Measurements from ENCODE around the gene PSTK. TPM values are rescaled to one million over a fixed set of nuclear protein-coding genes. Genes with fewer than 3 reads are reported as not detected.

The PSTK gene
- total RNA-seq, 1 donor from 2014 or later, result 6.1 TPM

- no peaks in the 10 kb centered on the region for H3K4me1 Mint-ChIP-seq (ENCODE audit: unreplicated experiment)
- DNase-seq (ENCODE audit: extremely low spot score, unreplicated experiment), result no peak
- H3K36me3 Mint-ChIP-seq (ENCODE audit: unreplicated experiment), result peaks cover 11% of the 10 kb centered on the region
- no peaks in the 10 kb centered on the region for H3K27me3 Mint-ChIP-seq (ENCODE audit: unreplicated experiment)
- TF ChIP-seq CTCF (IDR thresholded peaks at IDR 0.05), result no peak
- no peaks in the 10 kb centered on the region for H3K9me3 Mint-ChIP-seq (ENCODE audit: unreplicated experiment)
- no peak overlapping the region for H3K4me3 Mint-ChIP-seq (ENCODE audit: unreplicated experiment)
- no peak overlapping the region for H3K27ac Mint-ChIP-seq (ENCODE audit: unreplicated experiment)
Observed at GRCh38 chr10:123038782-123039631, 58.8 kb downstream of the PSTK start.

GRCh38 chr10:123039632-123039930, 59.4 kb downstream of the PSTK start:
- TF ChIP-seq CTCF (IDR thresholded peaks at IDR 0.05), result no peak
- DNase-seq (ENCODE audit: extremely low spot score, unreplicated experiment), result no peak
- Mint-ChIP-seq H3K4me3 (ENCODE audit: unreplicated experiment) (no peak overlapping the region), H3K4me1 (ENCODE audit: unreplicated experiment) (no peaks in the 10 kb centered on the region), H3K27ac (ENCODE audit: unreplicated experiment) (no peak overlapping the region), H3K9me3 (ENCODE audit: unreplicated experiment) (no peaks in the 10 kb centered on the region), H3K27me3 (ENCODE audit: unreplicated experiment) (no peaks in the 10 kb centered on the region), H3K36me3 (ENCODE audit: unreplicated experiment) (peaks cover 10% of the 10 kb centered on the region)

Other genes with a start within 250 kb of the PSTK start
- 0.30 and 0.81 TPM in 2 replicates for gene CUZD1, start 134.5 kb upstream of the PSTK start, total RNA-seq
- gene FAM24B, start 100.8 kb upstream of the PSTK start, total RNA-seq, result 0.70 TPM in 1 of 2 replicates, not detected in the other
- not detected in 2 replicates for gene FAM24A, start 69.8 kb upstream of the PSTK start, total RNA-seq
- gene C10orf88, start 26.2 kb upstream of the PSTK start, total RNA-seq, result 9.4 and 10.0 TPM in 2 replicates
- gene IKZF5, start 28.4 kb downstream of the PSTK start, total RNA-seq, result 10.5 and 16.0 TPM in 2 replicates
- gene ACADSB, start 28.6 kb downstream of the PSTK start, total RNA-seq, result 17.5 and 19.5 TPM in 2 replicates
- not detected in 2 replicates for gene HMX3, start 155.6 kb downstream of the PSTK start, total RNA-seq
- not detected in 2 replicates for gene HMX2, start 167.7 kb downstream of the PSTK start, total RNA-seq
- 84.4 and 97.0 TPM in 2 replicates for gene BUB3, start 174.0 kb downstream of the PSTK start, total RNA-seq